CD4-positive, alpha-beta T cell (primary cell): ENCODE data around the gene SLC26A5. TPM values are rescaled to one million over a fixed set of nuclear protein-coding genes. Genes with fewer than 3 reads are reported as not detected.
A peak's percentile ranks its signal among the peaks of the same experiment; 100 is the strongest.

Experiments used
- ATAC-seq: fragments of 200-7000 bp; cut with Tn5 transposase; one replicate; pipeline ENCODE4 v1.10.0; 2022; ENCODE audit warnings: mild to moderate bottlenecking; ENCODE audit not compliant: poor library complexity
- CTCF ChIA-PET: fragments of 350-600 bp; sonication (Branson Sonifier 250); formaldehyde crosslinking; loops from one replicate; lab custom pipeline; 2021; ENCODE audit warnings: antibody characterized with exemption, inconsistent platforms; lab: Charles Lee
- POLR2A ChIA-PET: fragments of 350-600 bp; sonication (Branson Sonifier 250); formaldehyde crosslinking; loops from one replicate; lab custom pipeline; 2021; ENCODE audit warnings: antibody characterized with exemption, inconsistent platforms; lab: Charles Lee
- DNase-seq, 14 experiments: peaks; one replicate each; pipeline ENCODE4 v3.0.0-alpha.2; 2013 to 2020; ENCODE audit warnings: mixed read lengths in 2 of 14
- H3K27ac ChIP-seq, 2 donors: one replicate each; pipeline versions ENCODE4 v1.5.1 to v1.7.0; 2013; ENCODE audit warnings: low read length in 2 of 2, low read depth in 1 of 2, mild to moderate bottlenecking in 1 of 2
- H3K27me3 ChIP-seq, 2 experiments: 1 replicate in 1 of 2; 2 replicates in 1 of 2; pipeline versions ENCODE4 v1.6.1 to v1.7.0; 2013; ENCODE audit warnings: low read length in 2 of 2, control low read depth in 1 of 2, mild to moderate bottlenecking in 1 of 2, moderate library complexity in 1 of 2; ENCODE audit not compliant: insufficient read depth in 2 of 2, control insufficient read depth in 1 of 2
- H3K36me3 ChIP-seq: one replicate; pipeline ENCODE4 v1.6.1; 2013; ENCODE audit warnings: low read length, control low read depth; ENCODE audit not compliant: insufficient read depth
- H3K4me1 ChIP-seq: one replicate; pipeline ENCODE4 v1.6.1; 2013; ENCODE audit warnings: low read length, control low read depth; ENCODE audit not compliant: insufficient read depth
- H3K4me3 ChIP-seq: one replicate; pipeline ENCODE4 v1.5.1; 2013; ENCODE audit warnings: mild to moderate bottlenecking, low read length, moderate library complexity
- H3K9me3 ChIP-seq, 2 experiments: 1 replicate in 1 of 2; 2 replicates in 1 of 2; pipeline versions ENCODE4 v1.6.1 to v1.7.0; 2013; ENCODE audit warnings: low read length in 2 of 2, mild to moderate bottlenecking in 2 of 2, control low read depth in 1 of 2, moderate library complexity in 1 of 2; ENCODE audit not compliant: control insufficient read depth in 1 of 2, insufficient read depth in 1 of 2
- H3K27ac Mint-ChIP-seq: one replicate; pipeline ENCODE4 v1.8.0; 2020; ENCODE audit warnings: mixed read lengths
- H3K27me3 Mint-ChIP-seq: one replicate; pipeline ENCODE4 v1.8.0; 2021; ENCODE audit warnings: mixed read lengths
- H3K36me3 Mint-ChIP-seq: one replicate; pipeline ENCODE4 v1.8.0; 2021; ENCODE audit warnings: low read depth, mixed read lengths
- H3K4me1 Mint-ChIP-seq: one replicate; pipeline ENCODE4 v1.8.0; 2021; ENCODE audit warnings: low read depth, mixed read lengths
- H3K4me3 Mint-ChIP-seq: one replicate; pipeline ENCODE4 v1.8.0; 2020; ENCODE audit warnings: mild to moderate bottlenecking, mixed read lengths
- H3K9me3 Mint-ChIP-seq: one replicate; pipeline ENCODE4 v1.8.0; 2020; ENCODE audit warnings: mixed read lengths
- CTCF ChIP-seq: fragments of 200-600 bp; IDR thresholded peaks from one replicate; pipeline ENCODE4 v1.8.0; 2022; ENCODE audit warnings: antibody characterized with exemption, mild to moderate bottlenecking
- intact Hi-C, 2 experiments: fragments of 100-400 bp; cut with DNase I in 1 of 2; cut with micrococcal nuclease in 1 of 2; formaldehyde crosslinking; loops; one replicate each; pipeline versions ENCODE4 v1.15.1 to v1.9.0; 2023 to 2025; cut with DNase I, micrococcal nuclease
- total RNA-seq, 174 experiments: library from RNA in 2 of 174; stranded (reverse) in 2 of 174; gene quantifications; one replicate each; pipeline ENCODE4 v1.2.3 and lab custom pipeline; 2021 to 2026

SLC26A5 gene
- total RNA-seq, 2 experiments from 2014 or later, result not detected

GRCh38 chr7:103349805-103350204 is 96.2 kb downstream of the SLC26A5 start:
- Histone ChIP-seq H3K4me3 (no peak overlapping the region), H3K27ac (no peak overlapping the region), H3K36me3 (peaks cover 36% of the 10 kb centered on the region), H3K4me1 (peaks cover 36% of the 10 kb centered on the region), H3K9me3 (no peaks in the 10 kb centered on the region), H3K27me3 (no peaks in the 10 kb centered on the region)
- intact Hi-C loops, result no loop called here
- H3K27ac Mint-ChIP-seq, result peak overlapping the region; percentile 96
- no peaks in the 10 kb centered on the region for H3K9me3 Mint-ChIP-seq
- ATAC-seq, result no peak
- peaks cover 66% of the 10 kb centered on the region for H3K4me1 Mint-ChIP-seq
- ChIA-PET POLR2A (no interaction called here), CTCF (no interaction called here)
- peak overlapping the region; percentile 100 for H3K4me3 Mint-ChIP-seq
- peaks cover 55% of the 10 kb centered on the region for H3K36me3 Mint-ChIP-seq
- no peaks in the 10 kb centered on the region for H3K27me3 Mint-ChIP-seq
- DNase-seq, result no peak
- no peak for TF ChIP-seq CTCF

GRCh38 chr7:103348959-103349358 is 97.0 kb downstream of the SLC26A5 start:
- H3K4me1 ChIP-seq, result peaks cover 40% of the 10 kb centered on the region
- ChIA-PET CTCF (no interaction called here), POLR2A (interaction anchor here (1.1 kb wide), 1 partner anchor 1594 kb away, joined by 3 read pairs; no protein-coding TSS in a partner anchor)
- no peak for TF ChIP-seq CTCF
- H3K27ac ChIP-seq, result no peak overlapping the region
- Mint-ChIP-seq H3K27ac (peak overlapping the region; percentile 96), H3K9me3 (no peaks in the 10 kb centered on the region), H3K4me3 (peak overlapping the region; percentile 100), H3K4me1 (peaks cover 72% of the 10 kb centered on the region), H3K27me3 (no peaks in the 10 kb centered on the region), H3K36me3 (peaks cover 55% of the 10 kb centered on the region)
- H3K36me3 ChIP-seq, result peaks cover 30% of the 10 kb centered on the region
- no peaks in the 10 kb centered on the region for H3K27me3 ChIP-seq
- no peak for ATAC-seq
- intact Hi-C loops, result no loop called here
- H3K4me3 ChIP-seq, result peak overlapping the region; percentile 96
- H3K9me3 ChIP-seq, result no peaks in the 10 kb centered on the region
- no peak for DNase-seq

- H3K36me3 ChIP-seq, result peaks cover 26% of the 10 kb centered on the region
- no peak overlapping the region for H3K27ac ChIP-seq
- Mint-ChIP-seq H3K9me3 (no peaks in the 10 kb centered on the region), H3K4me1 (peaks cover 77% of the 10 kb centered on the region), H3K27me3 (no peaks in the 10 kb centered on the region), H3K36me3 (peaks cover 55% of the 10 kb centered on the region), H3K4me3 (peak overlapping the region; percentile 100), H3K27ac (peak overlapping the region; percentile 96)
- POLR2A ChIA-PET, result interaction anchor here (1.1 to 1.3 kb wide), 4 partner anchors 36 to 1594 kb away, joined by 3 to 7 read pairs (median 4); partner anchors contain the start of genes ARMC10, FBXL13 and PMPCB
- DNase-seq, result peak in 3 of 14 experiments; percentile 5 to 17 (median 16)
- CTCF ChIA-PET, result no interaction called here
- no peaks in the 10 kb centered on the region for H3K27me3 ChIP-seq
- no peaks in the 10 kb centered on the region for H3K9me3 ChIP-seq
- no peak for ATAC-seq
- peaks cover 41% of the 10 kb centered on the region for H3K4me1 ChIP-seq
- TF ChIP-seq CTCF, result no peak
- H3K4me3 ChIP-seq, result peak overlapping the region; percentile 96
- intact Hi-C loops, result no loop called here
These were observed 97.6 kb downstream of the SLC26A5 start for GRCh38 chr7:103348452-103348851.
